Keratinocyte (primary cell): ENCODE data around the gene PRR7.

ENCODE experiments used
- CTCF ChIP-seq, 3 experiments: IDR thresholded peaks in 1 of 3; conservative IDR thresholded peaks in 1 of 3; optimal IDR thresholded peaks in 1 of 3; 2 replicates in 2 of 3; 3 replicates in 1 of 3; pipeline versions ENCODE3 to v1.5.1; 2011; ENCODE audit warnings: low read length in 3 of 3, mild to moderate bottlenecking in 3 of 3, moderate library complexity in 2 of 3, control low read depth in 1 of 3, inconsistent platforms in 1 of 3; ENCODE audit not compliant: insufficient read depth in 2 of 3; ENCODE audit errors: extremely low read depth in 1 of 3
- EZH2 ChIP-seq: IDR thresholded peaks from one replicate; pipeline ENCODE4 v1.6.1; 2012; ENCODE audit warnings: inconsistent platforms, mild to moderate bottlenecking, low read length, moderate library complexity

- TF ChIP-seq CTCF (optimal IDR thresholded peaks at IDR 0.05 in 1 of 3, IDR thresholded peaks at IDR 0.05 in 1 of 3, conservative IDR thresholded peaks at IDR 0.05 in 1 of 3; ENCODE audit: extremely low read depth in 1 of 3, insufficient read depth in 2 of 3, low read length in 3 of 3) (no peak), EZH2 (no peak)
These were observed 35.8 kb downstream of the PRR7 start for GRCh38 chr5:177482359-177482795.
